Common myeloid progenitor, CD34-positive (primary cell): ENCODE results near the gene TGFA.

ENCODE experiments used
- CTCF ChIA-PET: fragments of 350-600 bp; sonication (Branson Sonifier 250); formaldehyde crosslinking; loops from one replicate; lab custom pipeline; 2021; ENCODE audit warnings: antibody characterized with exemption; lab: Charles Lee
- POLR2A ChIA-PET: fragments of 350-600 bp; sonication (Branson Sonifier 250); formaldehyde crosslinking; loops from one replicate; lab custom pipeline; 2021; ENCODE audit warnings: antibody characterized with exemption; lab: Charles Lee
- DNase-seq, 3 donors: peaks; one replicate each; pipeline versions ENCODE4 v3.0.0 to v3.0.0-alpha.2; 2013
- H3K27ac ChIP-seq, 2 experiments: 1 replicate in 1 of 2; 2 replicates in 1 of 2; pipeline ENCODE4 v1.7.0; 2013; ENCODE audit warnings: inconsistent platforms in 2 of 2, low read length in 2 of 2, mild to moderate bottlenecking in 2 of 2, low read depth in 1 of 2, moderate library complexity in 1 of 2; ENCODE audit not compliant: severe bottlenecking in 2 of 2, insufficient read depth in 1 of 2, poor library complexity in 1 of 2
- H3K27me3 ChIP-seq, 5 experiments: replicated peaks in 2 of 5; 1 replicate in 3 of 5; 2 replicates in 2 of 5; pipeline versions ENCODE4 v1.6.1 to v1.7.0; 2013; ENCODE audit warnings: low read length in 4 of 5, mild to moderate bottlenecking in 2 of 5, moderate library complexity in 2 of 5, inconsistent platforms in 1 of 5; ENCODE audit not compliant: insufficient read depth in 5 of 5, control insufficient read depth in 4 of 5
- H3K36me3 ChIP-seq, 4 experiments: 1 replicate in 2 of 4; 2 replicates in 2 of 4; pipeline versions ENCODE4 v1.6.1 to v1.7.0; 2013; ENCODE audit warnings: low read length in 3 of 4, control low read depth in 1 of 4, mild to moderate bottlenecking in 1 of 4; ENCODE audit not compliant: control insufficient read depth in 4 of 4, insufficient read depth in 4 of 4
- H3K4me1 ChIP-seq, 4 experiments: 1 replicate in 3 of 4; 2 replicates in 1 of 4; pipeline versions ENCODE4 v1.6.1 to v1.7.1; 2013; ENCODE audit warnings: low read length in 3 of 4, mild to moderate bottlenecking in 3 of 4, control low read depth in 1 of 4, inconsistent platforms in 1 of 4, moderate library complexity in 1 of 4; ENCODE audit not compliant: control insufficient read depth in 4 of 4, insufficient read depth in 4 of 4; ENCODE audit errors: control extremely low read depth in 1 of 4
- H3K4me3 ChIP-seq, 7 experiments: 1 replicate in 4 of 7; 2 replicates in 3 of 7; pipeline versions ENCODE4 v1.5.1 to v1.7.0; 2013; ENCODE audit warnings: mild to moderate bottlenecking in 7 of 7, low read length in 6 of 7, moderate library complexity in 6 of 7, inconsistent platforms in 2 of 7, low read depth in 2 of 7, control low read depth in 1 of 7; ENCODE audit not compliant: insufficient read depth in 4 of 7, control insufficient read depth in 1 of 7; ENCODE audit errors: extremely low read depth in 1 of 7
- H3K9me3 ChIP-seq, 5 experiments: 1 replicate in 4 of 5; 2 replicates in 1 of 5; pipeline versions ENCODE4 v1.6.1 to v1.7.1; 2013; ENCODE audit warnings: low read length in 4 of 5, mild to moderate bottlenecking in 2 of 5, inconsistent platforms in 1 of 5, low read depth in 1 of 5, moderate library complexity in 1 of 5; ENCODE audit not compliant: control insufficient read depth in 4 of 5, insufficient read depth in 2 of 5; ENCODE audit errors: control extremely low read depth in 1 of 5
- WGBS: methylation state at CpG from one replicate; pipeline ENCODE4 v1.1.5; 2013; ENCODE audit not compliant: insufficient coverage; 5-methylcytosine and 5-hydroxymethylcytosine counted together

The TGFA gene

DNA sequence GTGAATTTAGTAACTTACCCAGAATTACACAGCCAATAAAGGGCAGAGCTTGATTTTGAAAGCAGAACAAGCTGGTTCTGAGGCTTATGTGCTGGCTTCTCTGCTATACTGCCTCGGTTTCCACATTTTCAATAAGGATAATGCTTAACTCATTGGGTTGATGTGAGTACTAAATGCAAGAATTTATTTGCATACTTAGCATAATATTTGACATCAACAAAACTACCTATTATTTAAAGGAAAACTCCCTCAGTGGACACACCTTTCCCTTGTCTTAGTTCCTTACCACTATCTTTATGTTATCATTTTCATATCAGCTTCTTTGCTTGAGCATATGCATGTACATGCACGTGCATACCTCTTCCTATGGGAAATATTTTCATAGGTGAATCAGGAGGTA is 3.0 kb upstream of the TGFA start:
- Histone ChIP-seq H3K27ac (no peak overlapping the region), H3K9me3 (no peaks in the 10 kb centered on the region), H3K4me3 (no peak overlapping the region), H3K4me1 (peaks cover 0 to 28% (median 22%) of the 10 kb centered on the region in 4 experiments), H3K27me3 (peaks cover 0 to 51% (median 31%) of the 10 kb centered on the region in 5 experiments), H3K36me3 (no peaks in the 10 kb centered on the region)
- ChIA-PET POLR2A (no interaction called here), CTCF (interaction anchor here (1.2 kb wide), 1 partner anchor 256 kb away, joined by 3 read pairs; no protein-coding TSS in a partner anchor)
- no peak for DNase-seq
- WGBS: 67% methylated on average over 1 of the region's 2 CpGs

DNA sequence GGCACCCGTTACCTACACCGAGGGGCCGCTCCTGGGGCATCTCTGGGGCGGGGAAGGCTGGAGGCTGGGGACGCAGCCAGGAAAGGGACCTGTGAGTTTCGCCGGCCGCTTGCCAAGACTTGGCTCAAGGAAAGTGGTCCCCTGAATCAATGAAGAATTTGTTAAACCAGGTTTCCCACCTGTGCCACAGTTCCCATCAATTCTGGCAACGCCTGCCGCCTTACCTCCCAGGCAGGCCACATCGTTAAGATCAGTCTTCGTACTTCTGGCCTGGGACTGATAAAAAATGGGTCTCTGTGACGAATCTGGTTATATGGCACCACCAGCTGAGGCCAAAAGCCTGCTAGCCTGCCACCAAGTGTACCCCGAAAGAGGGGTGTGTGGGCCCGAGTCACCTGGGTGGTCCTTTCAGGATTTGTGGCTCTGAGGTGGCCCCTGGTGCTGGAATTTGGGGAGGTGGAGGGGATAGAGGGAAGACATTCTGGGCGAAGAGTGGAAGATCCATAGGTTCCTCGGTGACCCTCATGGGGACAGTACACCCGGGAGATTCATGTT is 789 bp upstream of the TGFA start:
- Histone ChIP-seq H3K4me3 (peak overlapping the region; percentile 29 to 78 (median 65)), H3K36me3 (no peaks in the 10 kb centered on the region), H3K27ac (no peak overlapping the region), H3K9me3 (no peaks in the 10 kb centered on the region), H3K27me3 (peaks cover 0 to 61% (median 39%) of the 10 kb centered on the region in 5 experiments), H3K4me1 (peaks cover 0 to 31% (median 22%) of the 10 kb centered on the region in 4 experiments)
- peak in 1 of 3 donors; percentile 10 for DNase-seq
- ChIA-PET CTCF (interaction anchor here (0.6 to 3.2 kb wide), 3 partner anchors 64 to 954 kb away, joined by 3 to 9 read pairs (median 4); no protein-coding TSS in a partner anchor), POLR2A (no interaction called here)
- WGBS: 31% methylated on average over 18 of the region's 18 CpGs

DNA sequence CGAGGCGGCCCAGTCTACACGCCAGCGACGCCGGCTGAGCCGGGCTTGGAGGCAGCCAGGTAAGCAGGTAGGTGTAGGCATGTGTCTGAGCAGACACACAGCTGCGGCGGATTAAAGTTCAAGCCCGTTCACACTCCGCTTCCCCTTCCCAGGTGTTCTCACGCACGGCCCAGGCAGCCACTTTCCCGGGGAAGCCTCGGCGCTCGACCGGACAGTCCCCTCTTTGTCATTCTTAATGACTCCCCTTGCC is 367 bp downstream of the TGFA start:
- Histone ChIP-seq H3K27ac (no peak overlapping the region), H3K4me1 (peaks cover 0 to 31% (median 22%) of the 10 kb centered on the region in 4 experiments), H3K27me3 (peaks cover 0 to 55% (median 38%) of the 10 kb centered on the region in 5 experiments), H3K9me3 (no peaks in the 10 kb centered on the region), H3K4me3 (peak overlapping the region; percentile 18 to 78 (median 65)), H3K36me3 (no peaks in the 10 kb centered on the region)
- DNase-seq: no peak
- ChIA-PET POLR2A (interaction anchor here (0.6 kb wide), 1 partner anchor 62 kb away, joined by 4 read pairs; no protein-coding TSS in a partner anchor), CTCF (interaction anchor here (1.4 to 3.2 kb wide), 3 partner anchors 48 to 212 kb away, joined by 3 to 9 read pairs (median 4); no protein-coding TSS in a partner anchor)
- WGBS: 0% methylated on average over 17 of the region's 18 CpGs

DNA sequence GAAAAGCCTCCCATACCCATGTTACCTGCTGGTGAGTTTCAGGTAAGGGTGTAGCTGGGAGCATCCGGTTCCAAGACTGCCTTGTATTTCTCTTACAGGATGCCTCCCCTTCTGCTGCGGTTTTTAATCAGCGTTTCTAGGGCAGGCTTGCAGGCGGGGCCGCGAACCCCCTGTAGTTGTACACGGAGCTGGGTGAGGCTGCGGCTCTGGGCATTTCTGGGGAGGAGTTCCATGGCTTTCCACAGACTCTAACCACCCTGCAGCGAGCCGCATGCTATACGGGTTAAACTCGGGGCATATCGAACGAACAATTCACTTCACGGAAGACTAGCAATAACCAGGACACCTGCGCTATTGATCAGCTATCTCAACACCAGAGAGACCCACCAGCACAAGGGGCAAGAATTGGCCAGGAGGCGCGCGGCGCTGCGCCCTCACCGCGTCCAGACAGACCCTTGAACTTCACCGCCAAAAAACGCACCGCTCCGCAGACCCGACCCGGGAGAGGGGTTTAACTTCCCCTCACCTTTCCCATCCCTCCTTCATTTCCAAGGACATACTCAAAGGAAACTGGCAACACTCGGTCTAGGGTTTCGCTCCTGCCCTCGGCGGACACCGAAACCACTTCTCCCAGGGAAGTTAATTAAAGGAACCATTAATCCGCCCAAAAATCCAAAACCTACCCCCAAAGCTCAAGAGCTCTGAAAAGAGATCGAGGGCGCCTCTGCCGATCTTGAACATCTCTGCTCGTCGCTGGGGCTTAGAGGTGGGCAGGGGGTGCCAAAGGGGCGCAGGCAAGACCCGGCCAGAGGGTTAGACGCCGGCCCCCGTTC is 909 bp downstream of the TGFA start:
- Histone ChIP-seq H3K4me3 (peak overlapping the region; percentile 18 to 78 (median 65)), H3K9me3 (no peaks in the 10 kb centered on the region), H3K4me1 (peaks cover 0 to 31% (median 22%) of the 10 kb centered on the region in 4 experiments), H3K27ac (no peak overlapping the region), H3K27me3 (peaks cover 0 to 50% (median 33%) of the 10 kb centered on the region in 5 experiments), H3K36me3 (no peaks in the 10 kb centered on the region)
- POLR2A ChIA-PET: interaction anchor here (0.6 kb wide), 1 partner anchor 61 kb away, joined by 4 read pairs; no protein-coding TSS in a partner anchor
- CTCF ChIA-PET: interaction anchor here (1.1 to 3.2 kb wide), 7 partner anchors 15 to 250 kb away, joined by 3 to 9 read pairs (median 4); no protein-coding TSS in a partner anchor
- 0% methylated on average over 31 of the region's 45 CpGs for WGBS
- peak; percentile 18 to 53 (median 40) for DNase-seq

DNA sequence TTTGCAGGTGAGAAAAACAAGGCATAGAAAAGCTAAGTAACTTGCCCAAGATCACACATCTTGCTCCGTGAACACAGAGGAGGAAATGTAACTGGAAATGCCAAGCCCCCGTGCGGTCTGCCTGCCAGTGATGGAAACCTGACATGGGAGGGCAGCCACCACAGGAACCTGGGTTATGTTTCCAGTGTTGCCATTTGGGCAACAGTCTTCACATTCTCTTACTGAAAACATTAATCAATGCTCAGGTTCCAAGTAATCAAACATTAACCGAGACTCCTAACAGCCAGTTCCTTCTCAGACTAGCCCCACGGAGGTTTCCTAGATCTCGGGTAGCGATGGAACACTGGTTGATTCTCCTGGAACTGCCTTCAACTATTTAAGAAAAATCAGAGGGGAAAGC is 2.5 kb downstream of the TGFA start:
- Histone ChIP-seq H3K27me3 (peaks cover 0 to 40% (median 26%) of the 10 kb centered on the region in 5 experiments), H3K27ac (no peak overlapping the region), H3K36me3 (no peaks in the 10 kb centered on the region), H3K4me3 (no peak overlapping the region), H3K4me1 (peaks cover 0 to 31% (median 22%) of the 10 kb centered on the region in 4 experiments), H3K9me3 (no peaks in the 10 kb centered on the region)
- DNase-seq: peak in 2 of 3 donors; percentile 35
- ChIA-PET CTCF (interaction anchor here (0.7 to 3.2 kb wide), 3 partner anchors 65 to 248 kb away, joined by 3 to 9 read pairs (median 3); no protein-coding TSS in a partner anchor), POLR2A (no interaction called here)
- WGBS: 25% methylated on average over 3 of the region's 7 CpGs

DNA sequence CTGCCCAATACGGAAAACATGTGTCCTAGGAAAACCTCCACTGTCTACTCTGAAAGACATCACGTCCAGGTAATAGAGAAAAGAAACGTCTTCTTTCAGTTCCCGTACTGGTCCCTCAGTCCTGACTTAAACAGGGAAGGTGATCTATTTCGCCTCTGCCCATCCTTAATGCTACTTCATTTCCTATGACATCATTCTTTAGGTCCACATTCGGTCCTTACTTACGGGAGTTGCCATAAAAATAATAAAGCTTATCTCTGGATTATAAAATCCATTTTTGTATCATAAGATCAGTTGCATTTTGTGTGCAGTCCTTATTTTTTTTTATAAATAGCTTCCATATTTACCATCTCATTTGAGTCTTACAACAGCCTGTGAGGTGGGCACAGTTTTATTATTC is 3.7 kb downstream of the TGFA start:
- 100% methylated on average over 4 of the region's 7 CpGs for whole genome bisulfite sequencing
- peaks cover 0 to 35% (median 26%) of the 10 kb centered on the region in 5 experiments for H3K27me3 ChIP-seq
- DNase-seq: no peak
- ChIA-PET CTCF (interaction anchor here (0.6 kb wide), 1 partner anchor 41 kb away, joined by 3 read pairs; no protein-coding TSS in a partner anchor), POLR2A (no interaction called here)
- no peak overlapping the region for H3K27ac ChIP-seq
- H3K4me3 ChIP-seq: no peak overlapping the region
- no peaks in the 10 kb centered on the region for H3K9me3 ChIP-seq
- no peaks in the 10 kb centered on the region for H3K36me3 ChIP-seq
- H3K4me1 ChIP-seq: peaks cover 0 to 28% (median 22%) of the 10 kb centered on the region in 4 experiments
